GM12892 (cell line): ENCODE measurements around the gene RHOJ.
"Not testable (repeated sequence)": the region's sequence is repeated elsewhere in the genome, so short reads cannot be mapped to it uniquely, and the experiment has no call there.

ENCODE experiments used
- DNase-seq: peaks from one replicate; pipeline ENCODE4 v3.0.0; 2011; ENCODE audit not compliant: insufficient read length
- FAIRE-seq: peaks from 2 replicates; lab custom pipeline; 2011; peaks lifted over from hg19 to GRCh38; lab: Jason Lieb, UNC
- POLR2A ChIP-seq: IDR thresholded peaks from 2 replicates; pipeline ENCODE4 v1.6.1; 2011; ENCODE audit warnings: low read depth, low read length, control low read depth
- POLR2AphosphoS5 ChIP-seq: IDR thresholded peaks from 2 replicates; pipeline ENCODE4 v1.6.1; 2011; ENCODE audit warnings: low read depth, low read length, control low read depth
- TAF1 ChIP-seq: IDR thresholded peaks from 2 replicates; pipeline ENCODE4 v1.6.1; 2011; ENCODE audit warnings: low read depth, mild to moderate bottlenecking, control low read depth, low read length, borderline replicate concordance

Gene RHOJ

GRCh38 chr14:63290741-63291430 is 86.6 kb downstream of the RHOJ start:
- no peak for FAIRE-seq
- DNase-seq, result no peak
- TF ChIP-seq TAF1, result no peak
- TF ChIP-seq POLR2A, result no peak
- no peak for TF ChIP-seq POLR2AphosphoS5

GRCh38 chr14:63292805-63293204 is 88.6 kb downstream of the RHOJ start:
- FAIRE-seq, result no peak
- no peak for DNase-seq
- TF ChIP-seq POLR2AphosphoS5 (no peak), TAF1 (no peak), POLR2A (no peak)

- TF ChIP-seq POLR2AphosphoS5 (no peak), TAF1 (no peak), POLR2A (no peak; the same call in 1 of the 2 replicates)
- no peak for DNase-seq
- peak; percentile 54 for FAIRE-seq
These were observed 91.0 kb downstream of the RHOJ start for GRCh38 chr14:63295231-63295685.

- FAIRE-seq, result no peak
- DNase-seq, result no peak
- no peak for TF ChIP-seq POLR2AphosphoS5
- no peak for TF ChIP-seq TAF1
- TF ChIP-seq POLR2A, result no peak
These were observed 91.9 kb downstream of the RHOJ start for GRCh38 chr14:63296060-63296563.

- TF ChIP-seq POLR2A, result no peak
- no peak for TF ChIP-seq TAF1
- no peak for TF ChIP-seq POLR2AphosphoS5
- FAIRE-seq (no peak), DNase-seq (no peak)
These were observed 93.3 kb downstream of the RHOJ start for GRCh38 chr14:63297372-63298063.

GRCh38 chr14:63299351-63300110 is 95.3 kb downstream of the RHOJ start:
- DNase-seq, result no peak
- FAIRE-seq, result no peak
- TF ChIP-seq POLR2A (no peak), POLR2AphosphoS5 (no peak), TAF1 (no peak)

GRCh38 chr14:63300854-63301253 is 96.6 kb downstream of the RHOJ start:
- no peak for TF ChIP-seq POLR2A
- no peak for TF ChIP-seq TAF1
- TF ChIP-seq POLR2AphosphoS5, result no peak
- DNase-seq (no peak), FAIRE-seq (no peak)

GRCh38 chr14:63301891-63302534 is 97.8 kb downstream of the RHOJ start:
- TF ChIP-seq POLR2AphosphoS5, result no peak
- TF ChIP-seq POLR2A, result no peak
- TF ChIP-seq TAF1, result no peak
- DNase-seq (no peak), FAIRE-seq (no peak)

GRCh38 chr14:63304429-63304828 is 100.2 kb downstream of the RHOJ start:
- not testable (repeated sequence) for FAIRE-seq

GRCh38 chr14:63308723-63309317 is 104.6 kb downstream of the RHOJ start:
- no peak for DNase-seq

More at GRCh38 chr14:63304429-63304828, 100.2 kb downstream of the RHOJ start:
- DNase-seq, result not testable (repeated sequence)

GRCh38 chr14:63318835-63319234 is 114.6 kb downstream of the RHOJ start, which contains the start of gene GPHB5:
Gene GPHB5 (minus strand): TSS chr14:63318935. CDS start chr14:63317849, 1,086 bp downstream.
- DNase-seq (no peak), FAIRE-seq (no peak)
- no peak for TF ChIP-seq POLR2AphosphoS5
- no peak for TF ChIP-seq POLR2A
- TF ChIP-seq TAF1, result no peak

More at GRCh38 chr14:63308723-63309317, 104.6 kb downstream of the RHOJ start:
- FAIRE-seq, result no peak
- TF ChIP-seq TAF1, result no peak
